Smooth muscle cell (in vitro differentiated cells): ENCODE measurements around the gene KRT16. TPM values are rescaled to one million over a fixed set of nuclear protein-coding genes. Genes with fewer than 3 reads are reported as not detected.
"Not testable (repeated sequence)": the region's sequence is repeated elsewhere in the genome, so short reads cannot be mapped to it uniquely, and the experiment has no call there.

ENCODE experiments used
- DNase-seq: peaks from one replicate; lab custom pipeline; 2025; ENCODE audit not compliant: unreplicated experiment; lab: John Stamatoyannopoulos, UW
- H2AFZ ChIP-seq: fragments of 200-600 bp; sonication (generic); 2 replicates; pipeline ENCODE4 v1.6.0; 2016; ENCODE audit warnings: antibody characterized with exemption, low read depth, mild to moderate bottlenecking
- H3F3A ChIP-seq: fragments of 200-600 bp; sonication (generic); 2 replicates; pipeline ENCODE4 v1.6.0; 2017; ENCODE audit warnings: antibody characterized with exemption, low read depth
- H3K27ac ChIP-seq: fragments of 200-600 bp; sonication (generic); 2 replicates; pipeline ENCODE4 v1.5.1; 2016; ENCODE audit warnings: low read depth, mild to moderate bottlenecking
- H3K27me3 ChIP-seq: fragments of 200-600 bp; sonication (generic); 2 replicates; pipeline ENCODE4 v1.6.1; 2016; ENCODE audit warnings: low read depth, mild to moderate bottlenecking
- H3K36me3 ChIP-seq: fragments of 200-600 bp; sonication (generic); 2 replicates; pipeline ENCODE4 v1.5.1; 2016; ENCODE audit warnings: low read depth
- H3K4me1 ChIP-seq: fragments of 200-600 bp; sonication (generic); 2 replicates; pipeline ENCODE4 v1.5.1; 2016; ENCODE audit warnings: low read depth
- H3K4me2 ChIP-seq: fragments of 200-600 bp; sonication (generic); 2 replicates; pipeline ENCODE4 v1.6.0; 2016; ENCODE audit warnings: mild to moderate bottlenecking
- H3K4me3 ChIP-seq: fragments of 200-600 bp; sonication (generic); 2 replicates; pipeline ENCODE4 v1.5.1; 2016; ENCODE audit warnings: mild to moderate bottlenecking
- H3K79me2 ChIP-seq: fragments of 200-600 bp; sonication (generic); 2 replicates; pipeline ENCODE4 v1.6.0; 2016; ENCODE audit warnings: low read depth, mild to moderate bottlenecking
- H3K9ac ChIP-seq: fragments of 200-600 bp; sonication (generic); 2 replicates; pipeline ENCODE4 v1.6.0; 2016; ENCODE audit warnings: low read depth
- H3K9me3 ChIP-seq: fragments of 200-600 bp; sonication (generic); replicated peaks from 2 replicates; pipeline ENCODE4 v1.5.1; 2016; ENCODE audit warnings: low read depth
- H4K20me1 ChIP-seq: fragments of 200-600 bp; sonication (generic); 2 replicates; pipeline ENCODE4 v1.6.0; 2016; ENCODE audit warnings: low read depth
- CTCF ChIP-seq: fragments of 200-600 bp; sonication (generic); IDR thresholded peaks from 2 replicates; pipeline ENCODE4 v1.5.1; 2017; ENCODE audit warnings: borderline replicate concordance, mild to moderate bottlenecking, antibody characterized with exemption; ENCODE audit not compliant: insufficient read depth, poor library complexity, severe bottlenecking
- WGBS: methylation state at CpG from one replicate; pipeline ENCODE4 v1.1.7; 2016; ENCODE audit warnings: low lambda C conversion rate; 5-methylcytosine and 5-hydroxymethylcytosine counted together
- polyA plus RNA-seq: library from polyadenylated mRNA; unstranded; fragments of >200 nt; fragmentation: Nextera tagmentation; extraction: Ambion mirVana; gene quantifications from 2 replicates; pipeline ENCODE4 v1.2.1, GENCODE V29; 2016
- total RNA-seq: library from RNA; depleted of rRNA; stranded (reverse); fragments of >200 nt; gene quantifications from 2 replicates; pipeline ENCODE4 v1.2.3, GENCODE V29; 2014

The KRT16 gene
- total and polyA plus RNA-seq, 2 experiments from 2014 or later: 304 to 521 TPM

- DNase-seq: no peak
- no peak for TF ChIP-seq CTCF
- Histone ChIP-seq H3K9ac (no peak overlapping the region), H3K4me3 (no peak overlapping the region), H3K79me2 (no peaks in the 10 kb centered on the region), H3K27ac (no peak overlapping the region), H2AFZ (no peak overlapping the region), H3K9me3 (no peaks in the 10 kb centered on the region), H3F3A (no peaks in the 10 kb centered on the region), H3K27me3 (no peaks in the 10 kb centered on the region), H3K4me2 (no peak overlapping the region), H4K20me1 (no peaks in the 10 kb centered on the region), H3K4me1 (no peaks in the 10 kb centered on the region), H3K36me3 (no peaks in the 10 kb centered on the region)
- 84% methylated on average over 5 of the region's 5 CpGs for WGBS
Observed at GRCh38 chr17:41578971-41579370, 33.6 kb downstream of the KRT16 start.

GRCh38 chr17:41578538-41578937 is 34.0 kb downstream of the KRT16 start:
- no peaks in the 10 kb centered on the region for H3K9me3 ChIP-seq
- WGBS: 80% methylated on average over 1 of the region's 1 CpG
- H3K4me3 ChIP-seq: no peak overlapping the region
- no peaks in the 10 kb centered on the region for H3K79me2 ChIP-seq
- H3K36me3 ChIP-seq: no peaks in the 10 kb centered on the region
- H2AFZ ChIP-seq: no peak overlapping the region
- no peak overlapping the region for H3K9ac ChIP-seq
- TF ChIP-seq CTCF: no peak
- no peaks in the 10 kb centered on the region for H3K27me3 ChIP-seq
- no peak overlapping the region for H3K4me2 ChIP-seq
- DNase-seq: no peak
- H3K27ac ChIP-seq: no peak overlapping the region
- no peaks in the 10 kb centered on the region for H3F3A ChIP-seq
- H3K4me1 ChIP-seq: no peaks in the 10 kb centered on the region
- no peaks in the 10 kb centered on the region for H4K20me1 ChIP-seq

GRCh38 chr17:41576740-41577139 is 35.8 kb downstream of the KRT16 start:
- not testable (repeated sequence) for DNase-seq, H3K27me3 ChIP-seq, H3K79me2 ChIP-seq, H3F3A ChIP-seq, H3K9ac ChIP-seq, H3K36me3 ChIP-seq, H3K4me1 ChIP-seq, H3K4me3 ChIP-seq, H3K27ac ChIP-seq, H4K20me1 ChIP-seq, H2AFZ ChIP-seq, H3K9me3 ChIP-seq, H3K4me2 ChIP-seq
- WGBS: 98% methylated on average over 4 of the region's 4 CpGs

- Histone ChIP-seq H3K4me3 (no peak overlapping the region), H3K4me1 (no peaks in the 10 kb centered on the region), H4K20me1 (no peaks in the 10 kb centered on the region), H3K79me2 (no peaks in the 10 kb centered on the region), H3K27ac (no peak overlapping the region), H3F3A (no peaks in the 10 kb centered on the region), H3K27me3 (no peaks in the 10 kb centered on the region), H3K9me3 (no peaks in the 10 kb centered on the region), H3K4me2 (no peak overlapping the region), H2AFZ (no peak overlapping the region), H3K9ac (no peak overlapping the region), H3K36me3 (no peaks in the 10 kb centered on the region)
- TF ChIP-seq CTCF: no peak
- 84% methylated on average over 3 of the region's 3 CpGs for WGBS
- no peak for DNase-seq
Observed at GRCh38 chr17:41575336-41575735, 37.2 kb downstream of the KRT16 start.
